ENCODE measurements around the gene SIGLEC8. TPM values are rescaled to one million over a fixed set of nuclear protein-coding genes. Genes with fewer than 3 reads are reported as not detected.

Gene SIGLEC8
- polyA plus RNA-seq, 1 donor from 2014 or later, result not detected

DNA sequence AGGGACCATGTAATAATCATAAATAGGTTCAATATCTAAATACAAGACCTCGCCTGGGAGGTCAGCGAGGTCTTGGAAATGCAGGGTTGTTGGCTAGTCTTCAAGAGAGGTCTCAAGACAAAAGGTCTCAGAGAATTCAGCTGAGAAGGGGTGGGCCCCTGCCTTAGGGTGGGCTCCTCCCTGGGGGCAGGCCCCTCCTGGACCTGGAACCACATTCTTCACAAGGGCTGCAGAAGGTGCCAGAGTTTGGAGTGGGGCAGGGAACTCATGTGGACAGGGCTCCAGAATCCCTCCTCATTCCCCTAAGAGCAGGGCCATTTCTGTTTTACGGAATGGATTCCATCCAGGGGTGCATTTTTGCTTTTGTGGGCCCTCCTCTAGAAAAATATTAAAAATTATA, 30.2 kb upstream of the SIGLEC8 start (continued):
- no peak for TF ChIP-seq REST (IDR thresholded peaks at IDR 0.05; ENCODE audit: borderline replicate concordance)

DNA sequence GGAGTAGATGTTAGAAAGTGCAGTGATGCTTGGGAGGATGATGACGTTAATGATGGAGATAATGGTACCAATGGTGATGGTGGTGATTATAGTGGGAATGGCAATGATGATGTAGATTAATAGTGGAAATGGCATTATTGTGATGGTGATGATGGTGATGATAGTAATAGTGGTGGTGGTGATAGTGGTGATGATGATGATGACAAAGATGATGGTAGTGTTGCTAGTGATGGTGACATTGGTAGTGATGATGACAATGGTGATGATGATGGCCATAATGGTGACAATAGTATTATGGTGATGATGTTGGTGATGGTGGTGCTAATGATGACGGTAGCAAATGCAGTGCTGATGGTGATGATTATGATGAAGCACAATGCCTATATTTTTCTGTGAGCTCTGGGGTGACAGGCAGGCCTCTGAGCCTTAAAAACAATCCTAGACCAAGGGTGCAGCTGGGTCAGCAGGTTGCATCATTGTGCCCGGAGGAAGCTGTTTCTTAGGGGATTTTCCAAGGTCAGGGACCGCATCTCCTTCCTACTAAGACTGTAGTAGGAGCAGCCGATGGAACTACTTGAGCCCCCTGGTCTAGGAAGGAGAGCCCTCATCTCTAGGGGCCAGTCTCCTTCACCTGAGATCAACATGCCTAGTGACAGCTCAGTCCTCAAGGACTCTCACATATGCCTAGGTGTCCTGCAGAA, 27.9 kb upstream of the SIGLEC8 start:
- Histone ChIP-seq H3K9me3 (ENCODE audit: low read length) (no peaks in the 10 kb centered on the region), H4K20me1 (ENCODE audit: insufficient read depth) (no peaks in the 10 kb centered on the region), H3K27me3 (ENCODE audit: insufficient read depth, low read depth, low read length) (no peaks in the 10 kb centered on the region), H3F3A (ENCODE audit: insufficient read depth, low read length, poor library complexity, severe bottlenecking) (no peaks in the 10 kb centered on the region), H3K9ac (ENCODE audit: low read length) (no peak overlapping the region), H2AFZ (ENCODE audit: low read depth, low read length) (no peak overlapping the region), H3K36me3 (ENCODE audit: insufficient read depth, low read length) (no peaks in the 10 kb centered on the region), H3K9me2 (ENCODE audit: insufficient read depth, low read length) (no peaks in the 10 kb centered on the region), H3K79me2 (replicated peaks; ENCODE audit: insufficient read depth, low read length) (no peaks in the 10 kb centered on the region), H3K27ac (ENCODE audit: low read length) (no peak overlapping the region), H3K4me3 (ENCODE audit: low read length) (no peak overlapping the region), H3K4me2 (ENCODE audit: low read length) (no peak overlapping the region)
- TF ChIP-seq SMC3 (conservative IDR thresholded peaks at IDR 0.05; ENCODE audit: poor library complexity) (no peak), RAD21 (conservative IDR thresholded peaks at IDR 0.05) (no peak), REST (IDR thresholded peaks at IDR 0.05; ENCODE audit: borderline replicate concordance) (no peak), EP300 (conservative IDR thresholded peaks at IDR 0.05; ENCODE audit: poor library complexity, severe bottlenecking) (no peak), POLR2AphosphoS5 (IDR thresholded peaks at IDR 0.05) (no peak)

DNA sequence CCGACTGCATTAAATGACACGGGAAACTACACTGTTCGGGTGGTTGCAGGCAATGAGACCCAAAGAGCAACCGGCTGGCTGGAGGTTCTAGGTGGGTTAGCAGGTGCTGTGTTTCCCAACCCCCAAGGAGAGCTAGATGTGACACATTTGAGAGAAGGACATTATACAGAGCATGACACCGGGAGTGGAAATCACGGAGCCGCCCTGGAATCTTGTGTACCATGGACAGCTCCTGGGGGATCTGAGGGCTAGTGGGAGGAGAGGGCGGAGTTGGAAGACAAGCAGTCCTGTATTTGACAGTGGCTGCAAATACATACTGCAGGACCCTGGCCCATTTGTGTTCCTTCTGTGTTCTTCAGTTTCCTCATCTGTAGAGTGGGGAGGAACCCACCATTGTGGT, 22.3 kb upstream of the SIGLEC8 start:
- no peak overlapping the region for H3K27ac ChIP-seq (ENCODE audit: low read length)
- H3K4me3 ChIP-seq (ENCODE audit: low read length), result no peak overlapping the region
- no peaks in the 10 kb centered on the region for H3K36me3 ChIP-seq (ENCODE audit: insufficient read depth, low read length)
- H3K79me2 ChIP-seq (replicated peaks; ENCODE audit: insufficient read depth, low read length), result no peaks in the 10 kb centered on the region
- no peaks in the 10 kb centered on the region for H3K9me2 ChIP-seq (ENCODE audit: insufficient read depth, low read length)
- no peak overlapping the region for H2AFZ ChIP-seq (ENCODE audit: low read depth, low read length)
- TF ChIP-seq TAF1 (IDR thresholded peaks at IDR 0.05; ENCODE audit: low read depth) (no peak), POLR2AphosphoS5 (IDR thresholded peaks at IDR 0.05) (no peak), REST (IDR thresholded peaks at IDR 0.05; ENCODE audit: borderline replicate concordance) (no peak), SMC3 (conservative IDR thresholded peaks at IDR 0.05; ENCODE audit: poor library complexity) (no peak), RAD21 (conservative IDR thresholded peaks at IDR 0.05) (no peak), CTCF (IDR thresholded peaks at IDR 0.05; ENCODE audit: poor library complexity, severe bottlenecking) (no peak), EP300 (conservative IDR thresholded peaks at IDR 0.05; ENCODE audit: poor library complexity, severe bottlenecking) (no peak)
- no peak overlapping the region for H3K9ac ChIP-seq (ENCODE audit: low read length)
- no peaks in the 10 kb centered on the region for H3K9me3 ChIP-seq (ENCODE audit: low read length)
- H4K20me1 ChIP-seq (ENCODE audit: insufficient read depth), result no peaks in the 10 kb centered on the region
- no peaks in the 10 kb centered on the region for H3K27me3 ChIP-seq (ENCODE audit: insufficient read depth, low read depth, low read length)
- H3F3A ChIP-seq (ENCODE audit: insufficient read depth, low read length, poor library complexity, severe bottlenecking), result no peaks in the 10 kb centered on the region
- no peak overlapping the region for H3K4me2 ChIP-seq (ENCODE audit: low read length)

All from neural cell (in vitro differentiated cells).